GM21360 (cell line): Measurements from ENCODE around the gene RELN.
"Not testable (repeated sequence)": the region's sequence is repeated elsewhere in the genome, so short reads cannot be mapped to it uniquely, and the experiment has no call there.

Experiments
- ATAC-seq: cut with Tn5 transposase; IDR thresholded peaks from one replicate; pipeline ENCODE4 v1.9.1; 2021; ENCODE audit warnings: mild to moderate bottlenecking, moderate library complexity; ENCODE audit not compliant: unreplicated experiment

The RELN gene

DNA sequence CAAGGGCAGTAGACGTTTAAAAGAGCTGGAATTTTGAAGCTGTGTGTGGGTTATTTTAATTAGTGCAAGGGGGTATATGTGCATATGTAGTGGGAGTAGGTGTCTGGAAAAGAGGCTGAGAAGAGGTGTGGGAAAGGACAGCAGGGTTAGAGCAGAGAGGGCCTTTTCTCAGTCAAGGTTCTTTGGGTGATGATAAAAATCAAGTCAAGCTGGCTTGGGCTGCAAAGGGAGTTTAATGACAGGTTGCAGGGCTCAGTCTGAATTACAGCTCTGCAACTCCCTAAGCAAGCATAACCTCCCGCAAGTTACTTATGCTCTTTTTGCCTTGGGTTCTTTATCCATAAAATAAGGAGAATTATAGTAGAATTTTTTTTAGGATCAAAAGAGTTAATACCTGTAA is 83.5 kb downstream of the RELN start:
- no peak for ATAC-seq

DNA sequence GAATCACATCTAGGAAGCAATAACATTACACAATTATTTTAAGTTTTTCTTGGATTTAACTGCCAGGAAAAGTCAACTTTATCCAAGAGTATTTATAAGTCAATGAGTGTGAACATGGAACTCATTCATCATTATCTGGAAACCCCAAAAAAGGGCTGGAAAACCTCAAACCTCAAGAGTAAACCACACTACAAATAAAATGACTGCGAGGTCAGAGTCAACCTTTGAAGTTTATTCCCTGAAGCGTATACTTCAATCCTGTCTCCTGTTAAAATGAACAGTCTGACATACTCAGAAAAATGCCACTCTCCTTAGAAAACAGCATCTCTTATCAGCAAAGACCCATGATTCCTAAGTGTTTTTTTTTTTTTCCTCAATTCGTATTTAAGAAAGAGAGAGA is 86.5 kb downstream of the RELN start:
- ATAC-seq, result no peak

DNA sequence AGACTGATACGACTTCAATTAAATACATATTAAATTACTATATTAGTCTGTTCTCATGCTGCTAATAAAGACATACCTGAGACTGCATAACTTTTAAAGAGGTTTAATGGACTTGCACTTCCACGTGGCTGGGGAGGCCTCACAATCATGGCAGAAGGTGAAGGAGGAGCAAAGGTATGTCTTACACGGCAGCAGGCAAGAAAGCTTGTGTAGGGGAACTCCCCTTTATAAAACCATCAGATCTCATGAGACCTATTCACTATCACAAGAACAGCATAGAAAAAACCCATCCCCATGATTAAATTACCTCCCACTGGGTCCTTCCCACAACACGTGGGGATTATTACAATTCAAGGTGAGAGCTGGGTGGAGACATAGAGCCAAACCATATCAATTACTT is 92.6 kb downstream of the RELN start:
- ATAC-seq, result not testable (repeated sequence)

DNA sequence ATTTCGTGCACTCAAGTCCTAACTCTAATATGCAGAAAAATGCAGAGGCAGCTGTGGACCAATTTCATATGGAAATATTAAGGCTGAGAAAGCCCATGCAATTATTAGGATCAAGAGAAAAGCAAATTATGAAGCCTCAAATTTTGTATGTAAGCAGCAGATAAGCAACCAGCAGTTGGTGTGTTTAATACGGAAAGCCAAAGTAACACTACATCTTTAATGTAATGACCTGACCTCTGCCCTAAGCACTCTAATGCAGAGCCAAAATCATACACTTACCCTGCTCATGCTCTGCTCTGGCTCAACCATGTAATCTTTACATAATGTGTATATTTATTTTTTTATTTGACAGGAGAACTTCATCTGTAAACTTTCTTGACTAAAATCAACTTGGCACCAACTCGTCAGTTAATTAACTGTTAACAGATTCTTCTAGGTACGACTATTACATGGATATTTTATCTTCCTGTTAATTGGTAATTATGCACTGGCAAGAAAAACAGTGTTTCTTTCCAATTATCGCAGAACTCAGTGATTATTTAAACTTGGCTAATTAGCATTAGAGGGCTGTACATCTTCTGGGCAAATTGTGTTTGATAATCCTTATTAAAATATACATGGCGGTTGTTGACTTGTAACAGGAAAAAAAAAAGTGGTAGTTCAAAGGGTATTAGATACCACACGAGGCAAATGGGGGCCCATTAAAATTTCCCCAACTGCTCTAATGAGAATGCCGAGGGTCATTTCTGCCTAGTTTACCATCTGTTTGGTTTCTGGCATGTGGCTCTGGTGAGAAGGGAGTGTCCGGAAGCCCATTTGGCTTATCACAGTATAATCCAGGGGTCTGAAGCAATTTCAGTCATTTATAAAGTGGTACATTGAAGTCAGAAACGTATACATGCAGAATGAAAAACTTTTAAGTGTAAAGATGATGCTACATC is 94.5 kb downstream of the RELN start:
- no peak for ATAC-seq

DNA sequence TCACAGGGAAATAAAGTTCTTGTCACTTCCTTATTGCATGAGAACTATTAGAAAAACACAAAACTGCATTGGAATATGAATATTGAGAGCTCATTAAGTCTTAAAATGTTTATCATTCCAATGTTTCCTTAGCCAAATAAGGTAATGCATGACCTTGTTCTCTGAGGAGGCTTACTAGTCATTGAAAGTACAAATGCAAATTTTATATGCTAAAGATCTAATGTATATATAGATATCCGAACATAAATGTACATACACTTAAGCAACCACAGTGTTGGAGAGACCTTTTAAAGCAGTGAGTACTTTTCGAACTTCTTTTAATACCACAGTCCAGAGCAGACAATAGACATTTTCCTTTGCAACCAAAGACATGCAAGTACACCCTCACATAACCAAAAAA is 96.1 kb downstream of the RELN start:
- no peak for ATAC-seq

DNA sequence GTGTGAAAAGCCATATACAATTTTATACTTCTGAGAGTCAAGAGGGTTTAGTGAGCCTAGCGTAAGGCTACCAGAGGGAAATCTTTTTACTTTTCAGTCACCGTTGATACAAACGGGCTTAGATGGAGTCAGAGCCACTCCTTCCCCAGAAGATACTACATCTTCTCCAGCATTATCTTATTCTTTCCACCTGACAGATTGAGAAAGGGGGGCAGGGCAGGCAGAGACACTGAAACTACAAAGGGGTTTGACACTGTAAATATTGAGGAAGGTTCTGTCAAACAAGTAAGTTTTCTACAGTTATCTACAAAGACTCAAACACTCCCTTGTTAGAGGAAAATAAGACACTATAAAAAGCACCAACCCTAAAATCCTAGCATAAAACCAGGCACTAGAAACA is 100.0 kb downstream of the RELN start:
- ATAC-seq, result no peak

DNA sequence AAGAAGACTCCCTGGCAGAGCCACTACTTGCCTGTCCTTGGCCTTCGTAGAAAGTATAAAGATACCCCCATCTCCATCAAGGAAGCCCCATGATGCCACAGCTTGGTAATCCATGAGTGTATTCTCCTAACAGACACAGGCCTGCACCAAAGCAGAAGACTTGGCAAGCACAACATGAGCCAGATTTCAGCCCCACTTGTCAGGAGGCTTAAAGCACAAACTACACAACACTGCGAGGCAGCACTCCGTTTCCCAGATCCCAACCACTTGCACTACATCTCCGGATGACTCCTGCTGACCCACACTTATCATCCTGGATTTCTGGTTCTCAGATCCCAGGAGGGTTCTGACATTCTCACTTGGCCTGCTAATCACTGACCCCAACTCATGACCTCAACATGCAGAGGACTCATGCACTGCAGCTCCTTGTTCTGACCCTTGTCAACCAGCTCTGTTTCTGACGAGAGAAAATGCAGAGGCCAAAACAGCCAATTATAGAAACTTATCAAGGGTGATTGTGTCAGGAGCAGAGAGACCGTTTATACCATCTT is 100.8 kb downstream of the RELN start:
- no peak for ATAC-seq

DNA sequence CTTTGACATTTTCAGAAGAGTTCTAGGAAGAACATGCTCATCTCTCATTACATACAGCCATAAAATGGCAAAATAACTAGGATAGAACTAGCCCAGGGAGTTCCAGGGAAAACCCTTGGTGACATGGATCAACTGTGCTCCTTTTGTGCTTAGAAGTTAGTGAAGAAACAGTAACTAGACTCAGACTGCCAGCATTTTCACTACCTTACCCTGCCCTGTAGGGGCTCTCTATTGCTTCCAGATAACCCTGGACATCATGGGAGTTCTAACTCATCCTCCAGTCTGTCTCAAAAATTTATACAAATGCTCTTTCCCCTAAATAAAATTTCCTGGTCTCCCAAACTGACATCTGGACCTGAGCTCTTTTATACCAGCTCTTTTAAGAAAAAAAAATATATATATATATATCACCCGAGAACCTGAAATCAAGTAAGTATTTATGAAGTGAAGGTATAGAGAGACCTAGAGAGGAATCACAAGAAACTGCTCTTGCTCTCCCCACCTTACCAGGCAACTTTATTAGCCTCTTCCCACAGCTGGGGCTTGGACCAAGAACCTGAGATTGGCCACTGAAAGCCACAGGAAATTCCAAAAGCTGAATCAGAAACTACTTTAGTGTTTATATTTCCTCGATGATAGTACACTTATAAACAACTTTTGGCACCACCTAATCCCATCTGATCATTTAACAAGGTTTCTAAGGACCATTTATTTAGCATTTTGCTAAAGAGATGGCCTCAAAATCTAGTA is 101.4 kb downstream of the RELN start:
- ATAC-seq, result no peak

DNA sequence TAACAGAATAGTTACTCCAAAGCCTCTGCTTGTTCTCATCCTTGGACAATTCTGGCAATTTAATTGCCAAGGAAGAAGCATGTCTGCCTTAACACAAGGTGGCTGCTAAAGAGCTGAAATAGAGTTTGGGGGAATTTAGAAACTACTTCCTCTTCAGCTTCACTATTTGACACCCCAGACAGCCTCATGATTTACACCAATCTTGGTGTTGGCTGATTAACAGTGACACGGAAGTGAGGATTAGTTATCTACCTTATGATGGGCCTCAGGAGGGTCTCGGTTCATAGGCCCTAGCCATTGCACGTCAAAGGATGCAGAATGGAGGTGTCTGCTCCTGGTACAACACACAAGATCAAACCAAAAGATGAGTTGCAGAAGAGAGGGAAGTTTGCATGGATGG is 102.4 kb downstream of the RELN start:
- no peak for ATAC-seq

DNA sequence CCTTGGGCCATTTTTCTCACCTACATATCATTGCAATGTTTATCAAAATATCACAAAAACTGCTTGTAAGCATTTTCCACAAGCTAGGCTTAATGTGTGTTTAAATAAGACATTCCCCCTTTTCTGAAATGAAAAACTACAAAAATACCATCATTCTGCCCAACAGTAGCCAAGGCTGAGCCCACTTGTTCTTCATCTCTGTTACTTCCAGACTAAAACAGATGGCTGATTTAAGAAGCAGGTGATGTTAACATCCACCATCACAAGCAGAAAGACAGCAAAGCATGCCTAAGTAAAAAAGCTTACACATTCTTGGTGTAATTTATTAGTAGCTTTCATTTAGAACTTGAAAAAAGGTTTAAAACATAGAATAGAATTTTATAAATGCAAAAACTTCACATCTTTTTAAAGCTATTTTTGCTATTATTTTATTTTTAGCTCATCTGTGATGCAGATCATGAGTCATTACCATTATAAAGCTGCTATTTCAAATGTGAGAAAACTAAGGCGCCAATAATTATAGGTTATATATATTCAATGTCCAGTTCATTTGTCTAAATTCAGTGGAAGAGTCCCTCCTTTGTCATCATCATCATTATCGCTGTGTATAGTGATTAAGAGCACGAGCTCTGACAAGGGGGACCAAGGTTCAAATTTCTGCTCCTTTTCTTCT is 109.4 kb downstream of the RELN start:
- no peak for ATAC-seq

DNA sequence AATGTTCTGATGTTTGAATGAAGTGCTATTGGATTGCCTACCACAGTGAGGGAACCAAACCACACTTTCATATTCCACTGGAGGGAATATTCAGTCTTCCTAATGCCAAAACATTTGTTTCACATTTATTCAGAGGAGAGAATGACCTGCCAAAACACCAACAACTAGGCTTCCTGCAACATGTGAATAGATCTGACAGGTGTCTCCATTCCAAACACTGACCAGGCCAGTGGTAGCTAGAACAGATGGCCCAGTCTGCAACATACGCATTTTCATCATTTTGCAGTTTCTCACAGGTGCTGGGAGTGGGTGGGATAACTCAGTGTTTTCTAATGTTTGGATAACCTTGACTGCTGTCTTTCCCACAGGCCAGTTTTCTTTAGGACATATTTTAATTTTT is 110.0 kb downstream of the RELN start:
- no peak for ATAC-seq

DNA sequence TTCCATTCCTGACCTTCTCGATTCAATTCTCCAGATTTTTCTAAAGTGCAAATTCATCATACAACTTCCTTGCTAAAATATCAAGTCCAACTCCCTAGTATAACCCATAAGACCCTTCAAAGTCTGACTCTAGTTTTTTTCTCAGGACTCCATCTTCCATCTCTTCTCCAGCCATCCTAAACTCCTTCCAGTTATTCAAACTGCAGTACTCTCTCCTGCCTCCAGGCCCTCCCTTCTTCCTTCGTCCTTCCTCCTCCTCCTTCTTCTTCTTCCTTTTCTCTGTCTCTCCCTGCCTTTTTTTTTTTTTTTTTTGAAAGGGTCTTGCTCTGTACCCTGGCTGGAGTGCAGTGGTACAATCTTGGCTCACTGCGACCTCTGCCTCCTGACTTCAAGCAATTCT is 111.9 kb downstream of the RELN start:
- ATAC-seq, result no peak

DNA sequence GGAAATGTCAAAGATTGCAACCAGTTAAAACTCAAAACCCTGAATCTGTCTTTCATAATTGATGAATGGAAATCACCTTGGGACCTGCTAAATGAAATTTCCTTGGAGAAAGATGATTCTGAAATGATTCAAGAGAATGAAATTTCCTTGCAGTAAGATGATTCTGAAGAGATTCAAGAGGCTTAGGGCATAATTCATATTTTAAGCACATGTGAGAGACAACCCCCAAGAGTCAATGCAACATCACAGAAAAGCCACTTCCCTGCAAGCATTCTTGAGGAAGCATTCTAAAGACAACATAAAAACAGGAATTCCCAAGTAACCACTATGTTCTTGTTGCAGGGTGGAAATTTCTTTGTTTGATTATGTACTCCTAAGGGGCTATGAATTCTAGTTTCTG is 113.7 kb downstream of the RELN start:
- no peak for ATAC-seq

DNA sequence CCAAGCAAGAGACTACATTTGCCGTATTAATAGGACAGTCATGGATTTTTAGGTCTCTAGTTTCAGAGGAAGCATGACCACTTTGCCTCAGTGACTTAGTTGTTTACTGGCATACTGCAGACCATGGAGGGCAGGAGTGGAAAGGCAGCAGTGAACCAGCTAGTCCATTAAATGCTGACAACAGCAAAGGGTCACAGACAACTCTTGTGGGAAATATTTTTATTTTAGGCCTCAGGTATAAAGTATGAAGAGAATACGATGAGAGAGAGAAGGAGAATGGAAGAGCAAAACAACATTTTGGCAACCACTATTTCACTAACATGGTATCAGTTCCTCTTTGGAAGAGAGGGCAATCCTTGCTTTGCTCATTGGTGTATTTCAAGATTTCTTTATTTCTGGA is 118.0 kb downstream of the RELN start:
- ATAC-seq, result no peak

DNA sequence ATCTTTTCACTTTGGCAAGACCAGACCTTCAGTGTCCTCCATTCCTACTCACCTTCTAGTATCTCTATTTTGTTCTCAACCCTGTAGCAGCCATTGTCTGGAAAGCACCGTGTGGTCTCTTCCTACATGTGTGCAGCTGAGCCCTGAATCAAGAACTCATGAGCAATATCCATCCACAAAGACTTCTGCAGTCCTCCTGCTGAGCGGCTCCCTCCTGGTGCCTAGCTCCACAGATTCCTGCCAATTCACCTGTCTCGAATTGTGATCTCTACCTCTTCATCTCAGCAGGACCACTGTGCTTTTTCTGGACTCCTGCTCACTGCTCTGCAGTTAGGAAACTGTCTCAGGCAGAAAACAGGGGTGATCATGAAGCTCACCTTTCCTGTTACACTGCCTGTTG is 118.8 kb downstream of the RELN start:
- no peak for ATAC-seq

DNA sequence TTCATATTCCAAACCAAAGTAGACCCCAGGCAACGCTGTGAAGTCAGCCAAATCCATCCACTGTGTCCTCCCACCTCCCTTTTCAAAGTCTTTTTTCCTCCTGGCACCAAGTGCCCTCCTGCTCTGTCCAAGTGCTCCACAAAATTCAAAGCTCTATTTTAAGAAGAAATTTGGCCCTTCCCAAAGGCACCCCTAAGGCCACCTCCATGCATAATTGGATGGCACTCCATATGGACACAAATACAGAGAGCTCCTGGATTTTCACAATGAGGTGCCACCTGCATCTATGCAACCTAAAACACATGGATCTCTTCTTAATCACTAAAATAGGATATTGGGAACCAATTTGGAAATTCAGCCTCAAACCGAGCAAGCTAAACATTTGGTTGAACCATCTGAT is 121.6 kb downstream of the RELN start:
- no peak for ATAC-seq

DNA sequence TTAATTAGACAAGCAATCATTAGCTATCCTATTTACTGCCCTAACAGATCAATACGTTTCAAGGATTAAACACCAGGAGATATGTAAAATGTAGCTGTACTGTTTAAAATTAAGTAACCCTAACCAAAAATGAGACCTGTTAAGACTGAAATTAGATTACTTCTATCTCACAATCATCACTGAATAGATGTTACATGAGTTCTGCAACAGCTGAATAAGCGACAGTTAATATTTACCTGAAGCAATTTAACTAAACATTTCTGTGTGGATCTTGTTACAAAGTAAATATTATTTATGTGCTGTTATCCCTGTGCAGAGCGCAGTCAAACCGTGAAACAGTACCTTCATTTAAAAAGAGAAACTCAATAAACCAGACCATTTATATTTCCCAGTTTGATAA is 122.5 kb downstream of the RELN start:
- no peak for ATAC-seq

DNA sequence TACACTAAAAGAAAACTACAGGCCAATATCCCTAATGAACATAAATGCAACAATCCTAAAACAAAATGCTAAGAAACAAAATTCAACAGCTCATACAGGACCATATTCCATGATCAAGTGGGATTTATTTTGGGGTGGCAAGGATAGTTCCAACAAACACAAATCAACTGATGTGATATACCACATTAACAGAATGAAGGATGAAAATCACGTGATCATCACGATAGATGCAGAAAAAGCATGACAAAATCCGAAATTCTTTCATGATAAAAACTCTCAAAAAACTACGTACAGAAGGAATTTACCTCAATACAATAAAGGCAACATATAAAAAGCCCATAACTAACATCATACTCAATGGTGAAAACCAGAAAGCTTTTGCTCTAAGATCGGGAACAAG is 124.0 kb downstream of the RELN start:
- no peak for ATAC-seq

DNA sequence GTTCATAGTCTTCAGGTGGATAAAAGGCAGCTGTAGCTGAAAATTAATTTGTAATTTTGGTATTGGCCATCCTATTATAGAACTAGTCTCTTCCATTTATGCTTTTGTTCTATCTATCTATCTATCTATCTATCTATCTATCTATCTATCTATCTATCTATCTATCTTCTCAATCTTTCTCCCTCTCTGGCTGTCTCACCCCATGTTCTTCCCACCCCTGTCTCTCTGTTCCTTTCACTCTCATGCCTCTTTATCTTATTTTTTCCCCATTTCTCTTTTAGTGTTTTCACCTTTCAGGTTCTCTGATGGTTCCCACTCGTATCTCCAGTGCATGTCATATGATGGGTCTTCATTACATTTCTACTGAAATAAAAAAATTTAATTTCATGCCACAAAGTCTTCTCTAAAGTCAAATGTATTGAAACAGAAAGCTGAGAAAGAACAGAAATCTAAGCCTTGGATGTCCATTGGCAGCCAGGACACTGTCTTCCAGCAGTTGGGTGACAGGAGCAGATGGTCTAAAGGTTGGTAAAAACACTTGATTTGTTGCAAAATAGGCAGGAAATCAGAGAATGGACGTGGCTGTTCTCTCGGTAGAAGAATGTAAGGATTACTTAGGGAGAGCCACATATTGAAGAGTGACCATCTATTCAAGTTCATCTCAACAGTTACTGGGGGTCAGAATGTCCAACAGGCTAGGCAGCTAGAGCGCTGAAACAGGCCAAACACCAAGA is 127.0 kb downstream of the RELN start:
- no peak for ATAC-seq

DNA sequence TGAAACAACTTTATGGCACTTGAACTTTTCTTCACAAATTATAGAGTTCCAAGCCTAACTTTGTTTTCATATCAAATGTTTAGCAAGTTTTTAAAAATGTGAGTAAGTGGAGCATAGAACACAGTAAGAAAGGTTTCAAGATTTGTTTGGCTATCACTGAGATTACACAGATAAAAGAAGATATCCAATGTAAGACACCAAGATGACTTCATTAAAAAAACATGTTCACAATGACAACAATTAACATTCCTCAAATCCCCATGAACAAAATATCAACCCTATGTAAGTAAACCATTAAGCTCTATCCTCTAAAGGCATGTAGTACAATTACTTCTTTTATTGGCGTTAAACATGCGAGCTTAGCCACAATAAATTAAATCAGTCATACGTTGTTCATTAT is 129.7 kb downstream of the RELN start:
- ATAC-seq, result no peak

DNA sequence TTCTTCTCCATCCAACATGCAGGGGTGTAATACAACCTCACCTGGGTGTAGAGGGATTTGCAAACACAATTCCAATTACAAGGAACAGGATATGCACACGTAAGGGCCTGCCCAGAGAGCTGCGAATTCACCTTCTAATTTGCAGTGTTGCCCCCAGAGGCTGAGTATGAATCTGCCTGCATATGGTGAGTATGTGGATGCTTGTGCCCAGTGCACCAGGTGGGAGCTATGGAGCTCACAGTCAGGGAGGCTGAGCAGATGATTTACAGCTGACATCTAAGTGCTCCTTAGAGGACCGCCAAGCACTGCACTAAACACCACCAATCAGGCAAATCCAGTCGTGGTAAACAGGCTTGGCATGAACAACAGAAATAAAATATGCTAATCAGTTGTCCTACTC is 132.0 kb downstream of the RELN start:
- ATAC-seq, result no peak
